ENCODE measurements around the gene HHLA2. TPM values are rescaled to one million over a fixed set of nuclear protein-coding genes. Genes with fewer than 3 reads are reported as not detected.

HHLA2 gene
- total RNA-seq, 1 donor from 2014 or later: not detected

- Mint-ChIP-seq H3K36me3 (ENCODE audit: insufficient read depth) (no peaks in the 10 kb centered on the region), H3K9me3 (ENCODE audit: low read depth) (no peaks in the 10 kb centered on the region), H3K27me3 (no peaks in the 10 kb centered on the region), H3K4me1 (ENCODE audit: low read depth) (peaks cover 8% of the 10 kb centered on the region), H3K27ac (no peak overlapping the region), H3K4me3 (ENCODE audit: low read depth) (no peak overlapping the region)
- no peak for DNase-seq (ENCODE audit: low spot score, unreplicated experiment)
- TF ChIP-seq, protein P1, sequence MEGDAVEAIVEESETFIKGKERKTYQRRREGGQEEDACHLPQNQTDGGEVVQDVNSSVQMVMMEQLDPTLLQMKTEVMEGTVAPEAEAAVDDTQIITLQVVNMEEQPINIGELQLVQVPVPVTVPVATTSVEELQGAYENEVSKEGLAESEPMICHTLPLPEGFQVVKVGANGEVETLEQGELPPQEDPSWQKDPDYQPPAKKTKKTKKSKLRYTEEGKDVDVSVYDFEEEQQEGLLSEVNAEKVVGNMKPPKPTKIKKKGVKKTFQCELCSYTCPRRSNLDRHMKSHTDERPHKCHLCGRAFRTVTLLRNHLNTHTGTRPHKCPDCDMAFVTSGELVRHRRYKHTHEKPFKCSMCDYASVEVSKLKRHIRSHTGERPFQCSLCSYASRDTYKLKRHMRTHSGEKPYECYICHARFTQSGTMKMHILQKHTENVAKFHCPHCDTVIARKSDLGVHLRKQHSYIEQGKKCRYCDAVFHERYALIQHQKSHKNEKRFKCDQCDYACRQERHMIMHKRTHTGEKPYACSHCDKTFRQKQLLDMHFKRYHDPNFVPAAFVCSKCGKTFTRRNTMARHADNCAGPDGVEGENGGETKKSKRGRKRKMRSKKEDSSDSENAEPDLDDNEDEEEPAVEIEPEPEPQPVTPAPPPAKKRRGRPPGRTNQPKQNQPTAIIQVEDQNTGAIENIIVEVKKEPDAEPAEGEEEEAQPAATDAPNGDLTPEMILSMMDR (IDR thresholded peaks at IDR 0.05; ENCODE audit: unreplicated experiment): no peak
Observed at GRCh38 chr3:108380128-108380795, 83.9 kb downstream of the HHLA2 start.

- TF ChIP-seq, protein P1 (IDR thresholded peaks at IDR 0.05; ENCODE audit: unreplicated experiment): no peak
- Mint-ChIP-seq H3K4me1 (ENCODE audit: low read depth) (peaks cover 8% of the 10 kb centered on the region), H3K27ac (no peak overlapping the region), H3K27me3 (no peaks in the 10 kb centered on the region), H3K9me3 (ENCODE audit: low read depth) (no peaks in the 10 kb centered on the region), H3K4me3 (ENCODE audit: low read depth) (no peak overlapping the region), H3K36me3 (ENCODE audit: insufficient read depth) (no peaks in the 10 kb centered on the region)
- DNase-seq (ENCODE audit: low spot score, unreplicated experiment): no peak
Observed at GRCh38 chr3:108381529-108382140, 85.3 kb downstream of the HHLA2 start.

DNA sequence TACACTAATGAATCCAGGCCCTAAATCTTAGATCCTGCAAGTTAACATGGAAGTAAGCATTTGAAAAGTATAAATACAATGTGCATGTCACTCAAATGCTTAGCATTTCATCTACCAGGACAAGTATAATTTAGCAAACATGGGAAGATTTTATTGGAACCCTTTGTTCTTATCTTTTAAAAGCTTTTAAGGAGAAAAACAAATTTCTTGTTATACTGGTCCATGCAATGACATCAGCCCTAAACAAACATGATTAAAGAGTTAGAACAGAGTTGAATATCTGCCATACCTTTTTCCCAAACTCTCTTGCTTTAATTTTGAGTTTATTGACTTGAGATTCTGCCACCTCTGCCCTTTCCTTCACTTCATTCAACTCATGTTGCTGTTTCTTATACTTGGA lies 87.0 kb downstream of the HHLA2 start:
- Mint-ChIP-seq H3K36me3 (ENCODE audit: insufficient read depth) (no peaks in the 10 kb centered on the region), H3K27me3 (no peaks in the 10 kb centered on the region), H3K4me3 (ENCODE audit: low read depth) (no peak overlapping the region), H3K4me1 (ENCODE audit: low read depth) (peaks cover 8% of the 10 kb centered on the region), H3K9me3 (ENCODE audit: low read depth) (no peaks in the 10 kb centered on the region), H3K27ac (no peak overlapping the region)
- no peak for DNase-seq (ENCODE audit: low spot score, unreplicated experiment)
- TF ChIP-seq, protein P1 (IDR thresholded peaks at IDR 0.05; ENCODE audit: unreplicated experiment): no peak

DNA sequence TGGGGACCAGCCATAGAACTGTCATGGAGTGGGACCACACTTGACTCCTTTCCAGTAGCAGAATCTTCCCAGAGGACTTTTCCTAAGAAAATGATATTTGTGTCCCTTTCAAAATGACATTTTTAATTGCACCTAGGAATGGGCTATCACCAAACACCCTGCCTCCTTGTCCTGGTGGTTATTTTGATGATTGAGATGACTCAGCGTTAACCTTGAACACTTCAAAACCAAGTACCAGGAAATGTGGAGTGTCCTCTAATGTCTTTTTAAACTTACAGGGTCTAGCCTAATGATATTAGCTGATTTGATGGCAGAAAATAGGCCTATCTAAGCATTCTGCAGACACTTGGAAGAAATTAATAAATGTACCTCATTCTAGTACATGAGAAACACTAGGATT lies 90.7 kb downstream of the HHLA2 start:
- DNase-seq (ENCODE audit: low spot score, unreplicated experiment): no peak
- H3K9me3 Mint-ChIP-seq (ENCODE audit: low read depth): no peaks in the 10 kb centered on the region
- H3K4me1 Mint-ChIP-seq (ENCODE audit: low read depth): peaks cover 15% of the 10 kb centered on the region
- H3K36me3 Mint-ChIP-seq (ENCODE audit: insufficient read depth): no peaks in the 10 kb centered on the region
- H3K27ac Mint-ChIP-seq: no peak overlapping the region
- H3K27me3 Mint-ChIP-seq: peaks cover 3% of the 10 kb centered on the region
- H3K4me3 Mint-ChIP-seq (ENCODE audit: low read depth): no peak overlapping the region
- TF ChIP-seq, protein P1 (IDR thresholded peaks at IDR 0.05; ENCODE audit: unreplicated experiment): no peak

GRCh38 chr3:108388136-108389132 lies 92.1 kb downstream of the HHLA2 start:
- Mint-ChIP-seq H3K27me3 (peaks cover 3% of the 10 kb centered on the region), H3K4me3 (ENCODE audit: low read depth) (no peak overlapping the region), H3K36me3 (ENCODE audit: insufficient read depth) (no peaks in the 10 kb centered on the region), H3K4me1 (ENCODE audit: low read depth) (peaks cover 11% of the 10 kb centered on the region), H3K9me3 (ENCODE audit: low read depth) (no peaks in the 10 kb centered on the region), H3K27ac (no peak overlapping the region)
- no peak for DNase-seq (ENCODE audit: low spot score, unreplicated experiment)
- TF ChIP-seq, protein P1 (IDR thresholded peaks at IDR 0.05; ENCODE audit: unreplicated experiment): no peak
